Rectal smooth muscle tissue (tissue), 1 donor: ENCODE results near the gene EEFSEC.

Experiments
- H3K27ac ChIP-seq: one replicate; pipeline ENCODE4 v1.7.0; 2013; ENCODE audit warnings: low read depth, low read length, inconsistent platforms
- H3K27me3 ChIP-seq: one replicate; pipeline ENCODE4 v1.7.0; 2013; ENCODE audit warnings: low read length; ENCODE audit not compliant: control insufficient read depth, insufficient read depth
- H3K36me3 ChIP-seq: one replicate; pipeline ENCODE4 v1.7.0; 2013; ENCODE audit warnings: low read length; ENCODE audit not compliant: control insufficient read depth, insufficient read depth
- H3K4me1 ChIP-seq: one replicate; pipeline ENCODE4 v1.7.0; 2013; ENCODE audit warnings: low read length; ENCODE audit not compliant: control insufficient read depth, insufficient read depth
- H3K4me3 ChIP-seq: one replicate; pipeline ENCODE4 v1.7.0; 2013; ENCODE audit warnings: low read length
- H3K9ac ChIP-seq: one replicate; pipeline ENCODE4 v1.7.0; 2013; ENCODE audit warnings: low read length

EEFSEC gene

GRCh38 chr3:128217702-128218547 is 64.6 kb downstream of the EEFSEC start:
- Histone ChIP-seq H3K9ac (no peak overlapping the region), H3K27ac (no peak overlapping the region), H3K4me3 (no peak overlapping the region), H3K27me3 (no peaks in the 10 kb centered on the region), H3K4me1 (no peaks in the 10 kb centered on the region), H3K36me3 (no peaks in the 10 kb centered on the region)

- H3K27me3 ChIP-seq: no peaks in the 10 kb centered on the region
- no peak overlapping the region for H3K4me3 ChIP-seq
- no peak overlapping the region for H3K9ac ChIP-seq
- no peaks in the 10 kb centered on the region for H3K4me1 ChIP-seq
- no peaks in the 10 kb centered on the region for H3K36me3 ChIP-seq
- no peak overlapping the region for H3K27ac ChIP-seq
Measured at GRCh38 chr3:128218548-128219257, 65.4 kb downstream of the EEFSEC start.

GRCh38 chr3:128221328-128221727 is 68.0 kb downstream of the EEFSEC start:
- H3K36me3 ChIP-seq: no peaks in the 10 kb centered on the region
- no peak overlapping the region for H3K9ac ChIP-seq
- H3K27me3 ChIP-seq: no peaks in the 10 kb centered on the region
- H3K4me3 ChIP-seq: no peak overlapping the region
- H3K4me1 ChIP-seq: no peaks in the 10 kb centered on the region
- H3K27ac ChIP-seq: no peak overlapping the region

- no peaks in the 10 kb centered on the region for H3K36me3 ChIP-seq
- no peaks in the 10 kb centered on the region for H3K27me3 ChIP-seq
Measured at GRCh38 chr3:128222796-128223385, 69.6 kb downstream of the EEFSEC start.

GRCh38 chr3:128226186-128226725 is 73.0 kb downstream of the EEFSEC start:
- Histone ChIP-seq H3K4me3 (no peak overlapping the region), H3K9ac (no peak overlapping the region), H3K27me3 (no peaks in the 10 kb centered on the region), H3K4me1 (no peaks in the 10 kb centered on the region), H3K36me3 (no peaks in the 10 kb centered on the region), H3K27ac (no peak overlapping the region)

More at GRCh38 chr3:128222796-128223385, 69.6 kb downstream of the EEFSEC start:
- H3K27ac ChIP-seq: no peak overlapping the region
- H3K9ac ChIP-seq: no peak overlapping the region
- no peaks in the 10 kb centered on the region for H3K4me1 ChIP-seq
- H3K4me3 ChIP-seq: no peak overlapping the region

- no peaks in the 10 kb centered on the region for H3K36me3 ChIP-seq
- H3K27me3 ChIP-seq: no peaks in the 10 kb centered on the region
- no peak overlapping the region for H3K27ac ChIP-seq
- H3K4me1 ChIP-seq: no peaks in the 10 kb centered on the region
- no peak overlapping the region for H3K4me3 ChIP-seq
- no peak overlapping the region for H3K9ac ChIP-seq
Measured at GRCh38 chr3:128226795-128227395, 73.6 kb downstream of the EEFSEC start.

- Histone ChIP-seq H3K9ac (no peak overlapping the region), H3K4me1 (no peaks in the 10 kb centered on the region), H3K27ac (no peak overlapping the region), H3K4me3 (no peak overlapping the region), H3K36me3 (no peaks in the 10 kb centered on the region), H3K27me3 (no peaks in the 10 kb centered on the region)
Measured at GRCh38 chr3:128227507-128227906, 74.2 kb downstream of the EEFSEC start.

GRCh38 chr3:128228366-128228910 is 75.2 kb downstream of the EEFSEC start:
- Histone ChIP-seq H3K9ac (no peak overlapping the region), H3K36me3 (no peaks in the 10 kb centered on the region), H3K27me3 (no peaks in the 10 kb centered on the region), H3K4me1 (no peaks in the 10 kb centered on the region), H3K4me3 (no peak overlapping the region), H3K27ac (no peak overlapping the region)

GRCh38 chr3:128229106-128229857 is 76.0 kb downstream of the EEFSEC start:
- Histone ChIP-seq H3K27me3 (no peaks in the 10 kb centered on the region), H3K9ac (no peak overlapping the region), H3K4me3 (no peak overlapping the region), H3K36me3 (no peaks in the 10 kb centered on the region), H3K27ac (no peak overlapping the region), H3K4me1 (no peaks in the 10 kb centered on the region)

- no peak overlapping the region for H3K27ac ChIP-seq
Measured at GRCh38 chr3:128231606-128232005, 78.3 kb downstream of the EEFSEC start.

GRCh38 chr3:128232376-128233178 is 79.3 kb downstream of the EEFSEC start:
- H3K36me3 ChIP-seq: no peaks in the 10 kb centered on the region
- peaks cover 4% of the 10 kb centered on the region for H3K4me1 ChIP-seq
- H3K4me3 ChIP-seq: no peak overlapping the region
- H3K9ac ChIP-seq: no peak overlapping the region
- H3K27me3 ChIP-seq: no peaks in the 10 kb centered on the region
- no peak overlapping the region for H3K27ac ChIP-seq

More at GRCh38 chr3:128231606-128232005, 78.3 kb downstream of the EEFSEC start:
- no peak overlapping the region for H3K4me3 ChIP-seq
- H3K9ac ChIP-seq: no peak overlapping the region
- peaks cover 1% of the 10 kb centered on the region for H3K4me1 ChIP-seq
- no peaks in the 10 kb centered on the region for H3K27me3 ChIP-seq
- no peaks in the 10 kb centered on the region for H3K36me3 ChIP-seq
